Measurements from ENCODE around the gene METTL23.

DNA sequence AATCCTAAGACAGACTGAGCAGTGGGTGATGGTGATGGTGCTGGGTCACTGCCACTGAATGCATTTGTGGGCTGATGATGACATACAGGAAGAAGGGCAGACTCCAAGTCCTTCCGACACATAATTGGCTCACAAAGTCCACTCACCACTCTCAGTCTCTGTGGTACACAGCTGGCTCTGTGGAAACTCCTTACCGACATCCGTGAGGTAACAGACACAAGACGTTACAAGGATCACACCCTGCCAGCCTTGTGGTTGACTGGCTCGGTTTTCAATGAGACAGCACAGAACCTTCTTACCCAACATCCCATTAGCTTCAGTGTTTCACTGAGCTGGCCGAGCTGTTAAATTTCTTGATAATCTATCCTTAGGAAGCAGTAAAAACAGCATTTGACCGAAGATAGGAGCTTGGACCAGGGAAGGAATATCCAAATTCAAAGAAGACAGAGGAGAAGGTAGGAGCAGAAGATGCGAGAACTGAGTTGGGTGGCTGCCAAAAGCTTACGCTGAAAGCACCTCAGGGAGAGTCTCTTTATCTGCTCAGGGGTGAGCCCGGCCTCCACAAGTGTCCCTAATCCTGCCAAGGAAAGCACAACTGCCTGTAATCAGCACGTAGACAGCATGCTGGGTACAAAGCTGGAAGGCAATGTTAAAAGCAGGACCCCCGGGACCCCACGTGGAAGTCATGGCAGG is 10.3 kb upstream of the METTL23 start:
- TF ChIP-seq, protein P1, sequence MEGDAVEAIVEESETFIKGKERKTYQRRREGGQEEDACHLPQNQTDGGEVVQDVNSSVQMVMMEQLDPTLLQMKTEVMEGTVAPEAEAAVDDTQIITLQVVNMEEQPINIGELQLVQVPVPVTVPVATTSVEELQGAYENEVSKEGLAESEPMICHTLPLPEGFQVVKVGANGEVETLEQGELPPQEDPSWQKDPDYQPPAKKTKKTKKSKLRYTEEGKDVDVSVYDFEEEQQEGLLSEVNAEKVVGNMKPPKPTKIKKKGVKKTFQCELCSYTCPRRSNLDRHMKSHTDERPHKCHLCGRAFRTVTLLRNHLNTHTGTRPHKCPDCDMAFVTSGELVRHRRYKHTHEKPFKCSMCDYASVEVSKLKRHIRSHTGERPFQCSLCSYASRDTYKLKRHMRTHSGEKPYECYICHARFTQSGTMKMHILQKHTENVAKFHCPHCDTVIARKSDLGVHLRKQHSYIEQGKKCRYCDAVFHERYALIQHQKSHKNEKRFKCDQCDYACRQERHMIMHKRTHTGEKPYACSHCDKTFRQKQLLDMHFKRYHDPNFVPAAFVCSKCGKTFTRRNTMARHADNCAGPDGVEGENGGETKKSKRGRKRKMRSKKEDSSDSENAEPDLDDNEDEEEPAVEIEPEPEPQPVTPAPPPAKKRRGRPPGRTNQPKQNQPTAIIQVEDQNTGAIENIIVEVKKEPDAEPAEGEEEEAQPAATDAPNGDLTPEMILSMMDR (conservative IDR thresholded peaks at IDR 0.05; ENCODE audit: low read length): no peak
- TF ChIP-seq EZH2phosphoT487 (IDR thresholded peaks at IDR 0.05; ENCODE audit: borderline replicate concordance): no peak
